GM23338 (cell line): Measurements from ENCODE around the gene ELFN2.

Experiments used
- CREB1 ChIP-seq: fragments of 250-450 bp; sonication (Bioruptor Pico); IDR thresholded peaks from 2 replicates; pipeline ENCODE4 v1.5.0; 2020; ENCODE audit warnings: low read depth, mild to moderate bottlenecking, moderate library complexity
- EZH2 ChIP-seq: fragments of 200-600 bp; sonication (generic); IDR thresholded peaks from one replicate; pipeline ENCODE4 v1.8.0; 2017; ENCODE audit warnings: antibody characterized with exemption, mild to moderate bottlenecking, low read depth; ENCODE audit not compliant: unreplicated experiment
- EZH2phosphoT487 ChIP-seq: fragments of 200-600 bp; sonication (generic); IDR thresholded peaks from one replicate; pipeline ENCODE4 v1.8.1; 2018; ENCODE audit warnings: antibody characterized with exemption; ENCODE audit not compliant: unreplicated experiment
- JUNB ChIP-seq: IDR thresholded peaks from one replicate; pipeline ENCODE4 v1.6.1; 2016; ENCODE audit warnings: antibody characterized with exemption; ENCODE audit not compliant: unreplicated experiment
- NANOG ChIP-seq: IDR thresholded peaks from 2 replicates; pipeline ENCODE4 v1.6.1; 2016; ENCODE audit warnings: antibody characterized with exemption, borderline replicate concordance
- POLR2AphosphoS5 ChIP-seq: IDR thresholded peaks from 2 replicates; pipeline ENCODE4 v1.6.1; 2016; ENCODE audit warnings: antibody characterized with exemption, low read depth
- STAT1 ChIP-seq: IDR thresholded peaks from one replicate; pipeline ENCODE4 v1.6.1; 2016; ENCODE audit warnings: antibody characterized with exemption; ENCODE audit not compliant: unreplicated experiment
- ZNF114 ChIP-seq: fragments of 250-450 bp; sonication (Bioruptor Pico); IDR thresholded peaks from 2 replicates; pipeline ENCODE4 v1.5.0; 2020; ENCODE audit warnings: mild to moderate bottlenecking, moderate library complexity
- ZNF331 ChIP-seq: fragments of 250-450 bp; sonication (Bioruptor Pico); IDR thresholded peaks from 2 replicates; pipeline ENCODE4 v1.5.0; 2020; ENCODE audit warnings: low read depth, mild to moderate bottlenecking, moderate library complexity
- TF ChIP-seq, protein P1 (sequence below), 2 experiments: fragments of 200-600 bp in 1 of 2; sonication (generic) in 1 of 2; conservative IDR thresholded peaks; 2 replicates each; pipeline versions ENCODE4 v1.5.1 to v1.6.1; 2016 to 2017; ENCODE audit warnings: antibody characterized with exemption in 2 of 2, low read depth in 2 of 2, mild to moderate bottlenecking in 2 of 2, moderate library complexity in 1 of 2
- TF ChIP-seq, protein P2 (sequence below): IDR thresholded peaks from one replicate; pipeline ENCODE4 v1.6.1; 2018; ENCODE audit warnings: antibody characterized with exemption; ENCODE audit not compliant: unreplicated experiment
- TF ChIP-seq, protein P3 (sequence below): fragments of 250-450 bp; sonication (Bioruptor Pico); IDR thresholded peaks from 2 replicates; pipeline ENCODE4 v1.5.0; 2020; ENCODE audit warnings: mild to moderate bottlenecking, moderate library complexity
- TF ChIP-seq, protein P4 (sequence below): IDR thresholded peaks from 2 replicates; pipeline ENCODE4 v1.6.1; 2016; ENCODE audit warnings: antibody characterized with exemption

DNA sequence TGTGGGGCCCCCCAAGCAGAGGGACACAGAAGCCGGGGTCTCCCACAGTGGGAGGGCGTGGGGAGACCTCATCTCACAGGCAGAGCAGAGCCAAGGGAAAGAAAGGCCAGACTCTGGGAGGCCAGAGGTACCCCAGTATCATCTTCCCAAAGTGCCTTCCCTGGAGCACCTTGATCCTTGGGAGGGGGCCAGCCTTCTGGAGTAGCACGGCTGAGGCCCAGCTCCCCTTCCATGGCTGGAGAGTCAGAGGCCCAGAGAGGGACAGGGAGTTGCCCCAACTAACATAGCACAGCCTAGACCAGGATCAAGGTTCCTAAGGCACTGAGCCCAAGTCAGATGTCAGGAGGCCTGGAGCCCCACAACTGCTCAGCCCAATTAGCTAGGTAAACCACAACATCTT is 50.6 kb downstream of the ELFN2 start:
- TF ChIP-seq, protein P1, sequence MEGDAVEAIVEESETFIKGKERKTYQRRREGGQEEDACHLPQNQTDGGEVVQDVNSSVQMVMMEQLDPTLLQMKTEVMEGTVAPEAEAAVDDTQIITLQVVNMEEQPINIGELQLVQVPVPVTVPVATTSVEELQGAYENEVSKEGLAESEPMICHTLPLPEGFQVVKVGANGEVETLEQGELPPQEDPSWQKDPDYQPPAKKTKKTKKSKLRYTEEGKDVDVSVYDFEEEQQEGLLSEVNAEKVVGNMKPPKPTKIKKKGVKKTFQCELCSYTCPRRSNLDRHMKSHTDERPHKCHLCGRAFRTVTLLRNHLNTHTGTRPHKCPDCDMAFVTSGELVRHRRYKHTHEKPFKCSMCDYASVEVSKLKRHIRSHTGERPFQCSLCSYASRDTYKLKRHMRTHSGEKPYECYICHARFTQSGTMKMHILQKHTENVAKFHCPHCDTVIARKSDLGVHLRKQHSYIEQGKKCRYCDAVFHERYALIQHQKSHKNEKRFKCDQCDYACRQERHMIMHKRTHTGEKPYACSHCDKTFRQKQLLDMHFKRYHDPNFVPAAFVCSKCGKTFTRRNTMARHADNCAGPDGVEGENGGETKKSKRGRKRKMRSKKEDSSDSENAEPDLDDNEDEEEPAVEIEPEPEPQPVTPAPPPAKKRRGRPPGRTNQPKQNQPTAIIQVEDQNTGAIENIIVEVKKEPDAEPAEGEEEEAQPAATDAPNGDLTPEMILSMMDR (conservative IDR thresholded peaks at IDR 0.05; ENCODE audit: low read depth in 2 of 2), result no peak
- TF ChIP-seq POLR2AphosphoS5 (no peak), EZH2phosphoT487 (no peak), ZNF114 (no peak), STAT1 (no peak), EZH2 (no peak), ZNF331 (CRISPR knock-in tag) (no peak), CREB1 (no peak), JUNB (no peak), NANOG (no peak)
- TF ChIP-seq, protein P2, sequence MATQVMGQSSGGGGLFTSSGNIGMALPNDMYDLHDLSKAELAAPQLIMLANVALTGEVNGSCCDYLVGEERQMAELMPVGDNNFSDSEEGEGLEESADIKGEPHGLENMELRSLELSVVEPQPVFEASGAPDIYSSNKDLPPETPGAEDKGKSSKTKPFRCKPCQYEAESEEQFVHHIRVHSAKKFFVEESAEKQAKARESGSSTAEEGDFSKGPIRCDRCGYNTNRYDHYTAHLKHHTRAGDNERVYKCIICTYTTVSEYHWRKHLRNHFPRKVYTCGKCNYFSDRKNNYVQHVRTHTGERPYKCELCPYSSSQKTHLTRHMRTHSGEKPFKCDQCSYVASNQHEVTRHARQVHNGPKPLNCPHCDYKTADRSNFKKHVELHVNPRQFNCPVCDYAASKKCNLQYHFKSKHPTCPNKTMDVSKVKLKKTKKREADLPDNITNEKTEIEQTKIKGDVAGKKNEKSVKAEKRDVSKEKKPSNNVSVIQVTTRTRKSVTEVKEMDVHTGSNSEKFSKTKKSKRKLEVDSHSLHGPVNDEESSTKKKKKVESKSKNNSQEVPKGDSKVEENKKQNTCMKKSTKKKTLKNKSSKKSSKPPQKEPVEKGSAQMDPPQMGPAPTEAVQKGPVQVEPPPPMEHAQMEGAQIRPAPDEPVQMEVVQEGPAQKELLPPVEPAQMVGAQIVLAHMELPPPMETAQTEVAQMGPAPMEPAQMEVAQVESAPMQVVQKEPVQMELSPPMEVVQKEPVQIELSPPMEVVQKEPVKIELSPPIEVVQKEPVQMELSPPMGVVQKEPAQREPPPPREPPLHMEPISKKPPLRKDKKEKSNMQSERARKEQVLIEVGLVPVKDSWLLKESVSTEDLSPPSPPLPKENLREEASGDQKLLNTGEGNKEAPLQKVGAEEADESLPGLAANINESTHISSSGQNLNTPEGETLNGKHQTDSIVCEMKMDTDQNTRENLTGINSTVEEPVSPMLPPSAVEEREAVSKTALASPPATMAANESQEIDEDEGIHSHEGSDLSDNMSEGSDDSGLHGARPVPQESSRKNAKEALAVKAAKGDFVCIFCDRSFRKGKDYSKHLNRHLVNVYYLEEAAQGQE, result no peak
- TF ChIP-seq, protein P3, sequence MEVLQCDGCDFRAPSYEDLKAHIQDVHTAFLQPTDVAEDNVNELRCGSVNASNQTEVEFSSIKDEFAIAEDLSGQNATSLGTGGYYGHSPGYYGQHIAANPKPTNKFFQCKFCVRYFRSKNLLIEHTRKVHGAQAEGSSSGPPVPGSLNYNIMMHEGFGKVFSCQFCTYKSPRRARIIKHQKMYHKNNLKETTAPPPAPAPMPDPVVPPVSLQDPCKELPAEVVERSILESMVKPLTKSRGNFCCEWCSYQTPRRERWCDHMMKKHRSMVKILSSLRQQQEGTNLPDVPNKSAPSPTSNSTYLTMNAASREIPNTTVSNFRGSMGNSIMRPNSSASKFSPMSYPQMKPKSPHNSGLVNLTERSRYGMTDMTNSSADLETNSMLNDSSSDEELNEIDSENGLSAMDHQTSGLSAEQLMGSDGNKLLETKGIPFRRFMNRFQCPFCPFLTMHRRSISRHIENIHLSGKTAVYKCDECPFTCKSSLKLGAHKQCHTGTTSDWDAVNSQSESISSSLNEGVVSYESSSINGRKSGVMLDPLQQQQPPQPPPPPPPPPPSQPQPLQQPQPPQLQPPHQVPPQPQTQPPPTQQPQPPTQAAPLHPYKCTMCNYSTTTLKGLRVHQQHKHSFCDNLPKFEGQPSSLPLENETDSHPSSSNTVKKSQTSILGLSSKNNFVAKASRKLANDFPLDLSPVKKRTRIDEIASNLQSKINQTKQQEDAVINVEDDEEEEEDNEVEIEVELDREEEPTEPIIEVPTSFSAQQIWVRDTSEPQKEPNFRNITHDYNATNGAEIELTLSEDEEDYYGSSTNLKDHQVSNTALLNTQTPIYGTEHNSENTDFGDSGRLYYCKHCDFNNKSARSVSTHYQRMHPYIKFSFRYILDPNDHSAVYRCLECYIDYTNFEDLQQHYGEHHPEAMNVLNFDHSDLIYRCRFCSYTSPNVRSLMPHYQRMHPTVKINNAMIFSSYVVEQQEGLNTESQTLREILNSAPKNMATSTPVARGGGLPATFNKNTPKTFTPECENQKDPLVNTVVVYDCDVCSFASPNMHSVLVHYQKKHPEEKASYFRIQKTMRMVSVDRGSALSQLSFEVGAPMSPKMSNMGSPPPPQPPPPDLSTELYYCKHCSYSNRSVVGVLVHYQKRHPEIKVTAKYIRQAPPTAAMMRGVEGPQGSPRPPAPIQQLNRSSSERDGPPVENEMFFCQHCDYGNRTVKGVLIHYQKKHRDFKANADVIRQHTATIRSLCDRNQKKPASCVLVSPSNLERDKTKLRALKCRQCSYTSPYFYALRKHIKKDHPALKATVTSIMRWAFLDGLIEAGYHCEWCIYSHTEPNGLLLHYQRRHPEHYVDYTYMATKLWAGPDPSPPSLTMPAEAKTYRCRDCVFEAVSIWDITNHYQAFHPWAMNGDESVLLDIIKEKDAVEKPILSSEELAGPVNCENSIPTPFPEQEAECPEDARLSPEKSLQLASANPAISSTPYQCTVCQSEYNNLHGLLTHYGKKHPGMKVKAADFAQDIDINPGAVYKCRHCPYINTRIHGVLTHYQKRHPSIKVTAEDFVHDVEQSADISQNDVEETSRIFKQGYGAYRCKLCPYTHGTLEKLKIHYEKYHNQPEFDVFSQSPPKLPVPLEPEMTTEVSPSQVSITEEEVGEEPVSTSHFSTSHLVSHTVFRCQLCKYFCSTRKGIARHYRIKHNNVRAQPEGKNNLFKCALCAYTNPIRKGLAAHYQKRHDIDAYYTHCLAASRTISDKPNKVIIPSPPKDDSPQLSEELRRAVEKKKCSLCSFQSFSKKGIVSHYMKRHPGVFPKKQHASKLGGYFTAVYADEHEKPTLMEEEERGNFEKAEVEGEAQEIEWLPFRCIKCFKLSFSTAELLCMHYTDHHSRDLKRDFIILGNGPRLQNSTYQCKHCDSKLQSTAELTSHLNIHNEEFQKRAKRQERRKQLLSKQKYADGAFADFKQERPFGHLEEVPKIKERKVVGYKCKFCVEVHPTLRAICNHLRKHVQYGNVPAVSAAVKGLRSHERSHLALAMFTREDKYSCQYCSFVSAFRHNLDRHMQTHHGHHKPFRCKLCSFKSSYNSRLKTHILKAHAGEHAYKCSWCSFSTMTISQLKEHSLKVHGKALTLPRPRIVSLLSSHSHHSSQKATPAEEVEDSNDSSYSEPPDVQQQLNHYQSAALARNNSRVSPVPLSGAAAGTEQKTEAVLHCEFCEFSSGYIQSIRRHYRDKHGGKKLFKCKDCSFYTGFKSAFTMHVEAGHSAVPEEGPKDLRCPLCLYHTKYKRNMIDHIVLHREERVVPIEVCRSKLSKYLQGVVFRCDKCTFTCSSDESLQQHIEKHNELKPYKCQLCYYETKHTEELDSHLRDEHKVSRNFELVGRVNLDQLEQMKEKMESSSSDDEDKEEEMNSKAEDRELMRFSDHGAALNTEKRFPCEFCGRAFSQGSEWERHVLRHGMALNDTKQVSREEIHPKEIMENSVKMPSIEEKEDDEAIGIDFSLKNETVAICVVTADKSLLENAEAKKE, result no peak
- TF ChIP-seq, protein P4, sequence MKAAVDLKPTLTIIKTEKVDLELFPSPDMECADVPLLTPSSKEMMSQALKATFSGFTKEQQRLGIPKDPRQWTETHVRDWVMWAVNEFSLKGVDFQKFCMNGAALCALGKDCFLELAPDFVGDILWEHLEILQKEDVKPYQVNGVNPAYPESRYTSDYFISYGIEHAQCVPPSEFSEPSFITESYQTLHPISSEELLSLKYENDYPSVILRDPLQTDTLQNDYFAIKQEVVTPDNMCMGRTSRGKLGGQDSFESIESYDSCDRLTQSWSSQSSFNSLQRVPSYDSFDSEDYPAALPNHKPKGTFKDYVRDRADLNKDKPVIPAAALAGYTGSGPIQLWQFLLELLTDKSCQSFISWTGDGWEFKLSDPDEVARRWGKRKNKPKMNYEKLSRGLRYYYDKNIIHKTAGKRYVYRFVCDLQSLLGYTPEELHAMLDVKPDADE, result no peak
